ENCODE measurements around the gene PACRG.
"Not testable (repeated sequence)": the region's sequence is repeated elsewhere in the genome, so short reads cannot be mapped to it uniquely, and the experiment has no call there.

PACRG gene

DNA sequence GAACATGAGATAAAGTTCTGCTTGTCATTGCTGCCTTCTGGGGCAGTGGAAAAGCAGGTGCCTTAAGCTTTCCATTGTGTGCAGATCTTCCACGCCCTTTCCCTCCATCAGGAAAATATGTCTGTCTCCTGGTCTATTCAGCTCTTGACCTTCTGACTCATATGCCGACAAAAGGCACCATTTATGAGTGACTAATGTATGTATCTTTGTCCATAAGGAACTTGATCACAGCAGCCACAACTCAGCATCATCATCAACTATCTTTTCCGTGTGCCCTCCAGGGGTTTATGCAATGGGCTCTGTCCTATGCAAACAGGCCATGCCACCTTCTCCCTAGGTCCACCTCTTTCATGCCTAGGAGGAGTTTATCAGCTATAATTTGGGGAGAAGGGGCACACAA is 584.1 kb downstream of the PACRG start:
- DNase-seq (ENCODE audit: low read depth in 3 of 3) = no peak

DNA sequence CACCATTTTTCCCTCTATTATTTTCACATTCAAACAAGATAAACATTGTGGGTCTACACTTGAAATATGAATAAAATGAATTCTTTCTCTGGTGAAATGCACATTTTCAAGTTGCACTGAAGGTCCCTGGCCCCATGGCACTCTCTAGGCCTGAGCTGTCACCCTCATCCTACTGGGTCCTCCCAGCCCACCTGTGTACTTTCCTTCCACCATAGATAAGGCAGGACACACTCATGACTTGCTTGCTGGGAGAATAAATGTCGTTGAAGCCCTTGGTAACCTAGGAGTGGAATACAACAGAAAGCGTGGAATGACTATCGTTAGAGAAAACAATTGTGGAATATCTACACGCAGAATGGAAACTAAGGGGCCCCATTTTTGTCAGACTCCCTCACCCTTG is 585.8 kb downstream of the PACRG start:
- no peak for DNase-seq (ENCODE audit: low read depth in 3 of 3)

GRCh38 chr6:163313981-163314380 is 586.2 kb downstream of the PACRG start:
- no peak for DNase-seq (ENCODE audit: low read depth in 3 of 3)

- DNase-seq (ENCODE audit: low read depth in 3 of 3) = no peak
Measured at GRCh38 chr6:163314791-163315470, 587.2 kb downstream of the PACRG start.

- not testable (repeated sequence) for DNase-seq (ENCODE audit: low read depth in 3 of 3)
Measured at GRCh38 chr6:163316866-163317495, 589.2 kb downstream of the PACRG start.

DNA sequence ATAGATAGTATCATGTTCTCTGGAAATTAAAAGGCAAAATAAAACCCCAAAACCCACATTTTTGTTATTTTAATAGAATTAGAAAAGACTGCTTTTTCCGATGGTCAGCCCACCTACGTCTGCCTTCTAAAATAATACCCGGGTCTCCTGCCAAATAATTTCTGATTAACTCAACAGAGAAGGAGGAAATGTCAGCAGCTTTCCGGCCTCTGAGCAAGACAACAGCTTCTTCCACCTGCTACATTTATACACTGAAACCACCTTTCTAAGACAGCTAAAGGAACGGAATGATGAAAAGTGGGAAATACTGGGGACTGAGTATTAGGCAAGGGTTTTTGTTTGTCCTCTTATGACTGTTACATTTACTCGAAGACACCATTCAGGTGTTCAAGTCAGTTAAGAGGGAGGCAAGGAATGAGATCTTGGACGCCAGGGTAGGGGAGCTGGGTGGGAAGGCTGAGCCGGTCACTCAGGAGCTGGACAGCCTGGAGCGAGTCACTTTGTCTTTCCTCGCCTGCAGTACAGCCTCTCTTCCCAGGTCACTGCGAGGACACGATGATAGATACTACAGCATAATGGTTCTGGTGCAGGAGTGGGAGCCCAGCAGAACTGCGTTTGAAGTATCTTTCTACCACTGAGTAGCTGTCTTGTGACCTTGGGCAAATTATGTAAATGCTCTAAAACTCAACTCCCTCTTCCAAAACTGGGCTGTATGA is 590.5 kb downstream of the PACRG start:
- no peak for DNase-seq (ENCODE audit: low read depth in 3 of 3)

DNA sequence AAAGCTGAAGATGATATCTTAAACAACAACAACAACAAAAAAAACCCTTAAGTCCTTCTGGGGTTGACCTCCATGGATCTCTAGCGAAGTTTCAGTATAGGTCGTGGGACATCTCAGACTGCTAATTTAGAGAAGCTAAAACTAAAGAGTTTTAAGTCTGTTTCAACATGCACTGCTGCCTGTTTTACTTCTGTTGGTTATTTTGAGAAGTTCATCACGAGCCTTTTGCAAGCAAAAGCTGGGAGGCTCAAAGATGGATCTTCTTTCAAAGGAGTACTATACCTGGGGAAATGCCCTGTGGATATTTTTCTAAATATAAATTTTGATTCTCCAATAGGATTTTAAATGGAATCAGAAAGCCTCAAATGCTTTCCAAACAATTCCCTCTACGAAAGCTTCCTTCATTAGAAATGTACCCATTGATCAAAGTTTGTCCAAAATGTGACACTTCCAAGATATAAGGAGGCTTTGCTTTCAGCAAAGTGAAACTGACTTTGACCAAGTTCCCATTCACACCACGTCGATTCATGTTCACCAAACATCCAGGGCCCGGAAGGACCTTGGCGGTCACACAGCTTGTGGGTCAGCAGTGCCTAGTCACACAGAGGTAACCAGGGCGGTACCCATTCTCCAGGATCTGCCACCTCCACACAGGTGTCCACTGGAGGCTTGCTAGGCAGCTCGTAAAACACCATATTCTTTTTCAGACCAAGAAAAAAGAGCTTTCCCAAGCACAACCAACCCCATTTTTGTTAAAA is 592.0 kb downstream of the PACRG start:
- no peak for DNase-seq (ENCODE audit: low read depth in 3 of 3)

- no peak for DNase-seq (ENCODE audit: low read depth in 3 of 3)
Measured at GRCh38 chr6:163320402-163320801, 592.6 kb downstream of the PACRG start.

DNA sequence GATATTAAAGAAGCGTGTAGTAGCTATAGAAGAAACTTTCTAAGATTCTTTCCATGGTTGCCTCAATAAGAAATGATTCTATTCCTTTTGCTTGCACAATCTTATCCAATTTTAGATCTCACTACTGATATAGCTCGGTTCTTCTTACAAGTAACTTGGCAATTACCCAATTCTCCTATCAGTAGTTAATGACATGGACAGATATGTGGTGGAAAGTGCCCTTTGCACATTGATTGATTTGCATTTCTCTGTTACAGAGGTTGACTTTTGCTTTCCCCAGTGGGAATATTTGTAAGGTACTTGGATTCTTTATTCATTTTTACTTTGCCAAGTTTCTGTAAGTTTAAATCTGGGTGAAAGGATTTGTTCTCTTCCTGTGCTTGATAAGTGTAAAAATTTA is 593.0 kb downstream of the PACRG start:
- no peak for DNase-seq (ENCODE audit: low read depth in 3 of 3)

- no peak for DNase-seq (ENCODE audit: low read depth in 3 of 3)
Measured at GRCh38 chr6:163321717-163322116, 593.9 kb downstream of the PACRG start.

DNA sequence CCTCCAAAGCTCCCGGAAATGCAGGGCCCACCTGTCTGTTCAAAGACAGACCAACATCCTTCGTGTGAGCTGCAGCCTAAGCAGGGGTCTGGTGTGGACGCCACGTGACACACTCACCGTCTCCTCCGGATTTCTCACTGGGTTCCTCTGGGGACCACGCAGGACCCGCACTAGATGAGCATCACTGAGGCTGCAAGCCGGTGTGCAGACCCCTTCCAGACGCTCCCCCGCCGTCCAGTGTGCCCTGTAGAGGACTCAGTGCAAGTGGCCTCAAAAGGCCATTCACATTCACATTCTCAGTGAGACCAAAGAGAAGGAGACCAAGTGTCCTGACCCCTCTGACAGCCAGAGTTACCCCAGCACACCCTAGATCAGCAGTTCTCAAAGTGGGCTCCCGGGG is 595.5 kb downstream of the PACRG start:
- no peak for DNase-seq (ENCODE audit: low read depth in 3 of 3)

- no peak for DNase-seq (ENCODE audit: low read depth in 3 of 3)
Measured at GRCh38 chr6:163323705-163324104, 595.9 kb downstream of the PACRG start.

DNA sequence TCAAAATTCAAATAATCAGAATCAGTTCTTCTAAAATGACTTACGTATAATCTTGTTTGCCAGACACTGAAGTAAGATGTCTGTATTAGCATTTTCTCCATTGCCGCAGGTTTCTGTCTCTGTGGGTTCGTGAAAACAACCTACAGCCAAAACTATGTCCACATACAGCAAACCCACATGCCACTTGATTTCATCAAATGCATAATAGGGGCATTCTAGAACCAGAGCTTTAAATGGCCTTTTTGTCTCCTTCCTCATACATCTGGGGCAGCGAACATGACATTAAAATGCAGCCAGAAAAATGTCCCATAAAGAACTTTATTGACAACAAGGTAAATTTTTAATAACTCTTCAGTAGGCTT is 596.5 kb downstream of the PACRG start:
- DNase-seq (ENCODE audit: low read depth in 3 of 3) = no peak

DNA sequence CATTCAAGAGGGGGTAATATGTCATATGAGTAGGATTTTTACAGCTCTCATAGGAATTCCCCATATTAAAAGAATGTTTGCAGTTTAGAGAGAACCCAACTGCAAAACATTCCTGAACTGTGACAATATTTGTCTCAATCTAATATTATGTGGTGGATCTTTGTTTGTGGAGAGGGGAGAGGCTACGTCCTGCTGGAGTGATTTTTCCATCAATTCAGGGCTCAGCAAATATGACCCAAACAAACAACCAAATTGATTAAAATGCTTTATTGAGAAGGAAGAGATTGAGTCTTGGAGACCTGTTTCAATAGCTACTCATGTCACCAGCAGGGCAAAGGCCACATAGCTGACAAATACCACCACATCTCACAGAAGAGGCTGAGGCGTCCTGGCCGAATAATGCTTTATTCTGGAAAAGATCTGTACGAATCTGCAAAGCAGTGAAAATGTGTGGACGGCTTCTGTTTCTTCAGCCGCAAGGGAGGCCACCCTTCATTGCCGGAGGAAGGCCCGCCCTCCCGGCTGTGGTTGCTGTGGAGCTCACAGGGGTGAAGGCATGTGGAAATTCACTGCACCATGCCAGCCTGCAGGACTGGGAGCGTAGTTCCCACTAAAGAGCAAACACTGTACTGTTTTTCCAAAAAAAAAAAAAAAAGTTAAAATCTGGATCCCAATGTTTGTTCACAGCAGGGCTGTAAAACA is 597.1 kb downstream of the PACRG start:
- DNase-seq (ENCODE audit: low read depth in 3 of 3) = no peak

GRCh38 chr6:163325390-163325784 is 597.6 kb downstream of the PACRG start:
- DNase-seq (ENCODE audit: low read depth in 3 of 3) = no peak

DNA sequence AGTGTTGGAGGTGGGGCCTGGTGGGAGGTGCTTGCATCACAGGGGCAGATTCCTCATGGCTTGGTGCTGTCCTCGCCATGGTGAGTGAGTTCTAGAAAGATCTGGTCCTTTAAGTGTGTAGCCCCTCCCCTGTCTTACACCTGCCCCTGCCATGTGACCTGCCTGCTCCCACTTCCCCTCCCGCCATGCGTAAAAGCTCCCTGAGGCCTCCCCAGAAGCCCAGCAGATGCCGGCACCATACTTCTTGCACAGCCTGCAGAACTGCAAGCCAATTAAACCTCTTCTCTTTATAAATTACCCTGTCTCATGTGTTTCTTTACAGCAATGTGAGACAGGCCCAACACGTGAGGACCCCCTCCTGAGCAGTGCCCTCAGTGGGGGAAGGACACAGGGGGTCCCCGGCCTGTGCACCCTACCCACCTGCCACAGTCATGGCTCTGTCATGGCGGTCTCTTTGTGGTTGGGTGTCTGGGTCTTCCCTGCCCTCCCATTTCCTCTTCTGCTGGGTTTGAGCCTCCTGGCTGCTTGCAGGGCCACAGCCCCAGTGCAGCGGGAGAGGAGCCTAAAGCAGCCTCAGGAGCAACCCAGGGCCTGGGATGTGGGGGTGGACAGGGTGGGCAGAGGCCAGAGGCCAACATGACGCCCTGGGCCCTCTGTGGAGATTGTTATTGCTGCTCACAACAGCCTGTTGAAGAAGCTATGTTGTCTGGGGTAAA is 599.5 kb downstream of the PACRG start:
- DNase-seq (ENCODE audit: low read depth in 3 of 3) = no peak

DNA sequence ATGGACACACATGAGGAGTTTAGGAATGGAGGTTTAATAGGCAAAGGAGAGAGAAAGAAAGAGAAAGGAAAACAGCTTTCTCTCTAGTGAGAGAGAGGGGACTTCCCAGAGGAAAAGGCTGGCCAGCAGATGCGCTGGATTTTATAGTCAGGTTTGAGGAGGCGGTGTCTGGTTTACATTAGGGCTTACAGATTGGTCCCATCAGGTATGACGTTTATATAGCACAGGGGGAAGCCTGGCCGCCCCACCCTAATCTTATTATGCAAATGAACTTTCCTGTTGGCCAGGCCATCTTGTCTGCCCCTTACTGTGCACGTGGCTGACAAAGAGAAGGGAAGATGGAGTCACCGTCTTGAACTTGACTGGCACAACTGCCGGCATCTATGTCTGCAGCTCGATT is 600.1 kb downstream of the PACRG start:
- no peak for DNase-seq (ENCODE audit: low read depth in 3 of 3)

GRCh38 chr6:163328411-163328810 is 600.6 kb downstream of the PACRG start:
- DNase-seq (ENCODE audit: low read depth in 3 of 3) = no peak

DNA sequence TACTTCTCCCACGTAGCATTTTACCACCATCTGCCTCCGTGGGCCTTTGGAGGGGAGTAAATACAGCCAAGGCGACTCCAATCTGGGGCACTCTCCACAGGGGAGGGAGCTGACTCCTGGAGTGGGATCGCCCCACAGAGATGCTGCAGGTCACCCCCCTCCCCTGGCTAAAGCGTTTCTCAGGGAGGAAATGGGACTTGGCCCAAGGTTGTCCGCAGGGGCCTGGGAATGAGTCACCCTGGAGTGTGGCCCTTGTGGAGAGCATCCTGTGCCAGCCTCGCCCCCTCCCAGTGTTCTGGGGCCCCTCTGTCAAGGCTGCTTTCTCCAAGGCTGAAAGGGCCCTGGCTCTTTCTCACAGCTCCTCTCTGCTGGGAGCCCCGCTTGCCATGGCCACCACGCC is 602.2 kb downstream of the PACRG start:
- no peak for DNase-seq (ENCODE audit: low read depth in 3 of 3)

DNA sequence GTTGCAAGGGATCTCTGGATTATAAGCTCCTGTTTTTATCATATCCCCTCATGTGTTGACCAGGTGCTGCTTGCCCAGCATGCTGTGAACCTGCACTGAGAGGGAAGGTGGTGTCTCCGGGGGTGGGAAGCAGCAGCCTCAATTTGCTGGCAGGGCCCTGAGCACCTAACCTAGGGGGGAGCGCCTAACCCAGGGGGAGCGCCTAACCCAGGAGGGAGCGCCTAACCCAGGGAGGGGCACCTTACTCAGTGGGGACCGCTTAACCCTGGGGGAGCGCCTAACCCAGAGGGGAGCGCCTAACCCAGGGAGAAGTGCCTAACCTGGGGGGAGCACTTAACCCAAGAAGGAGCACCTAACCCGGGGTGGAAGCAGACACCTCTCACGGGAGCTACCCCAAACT is 603.5 kb downstream of the PACRG start:
- DNase-seq (ENCODE audit: low read depth in 3 of 3) = no peak

DNA sequence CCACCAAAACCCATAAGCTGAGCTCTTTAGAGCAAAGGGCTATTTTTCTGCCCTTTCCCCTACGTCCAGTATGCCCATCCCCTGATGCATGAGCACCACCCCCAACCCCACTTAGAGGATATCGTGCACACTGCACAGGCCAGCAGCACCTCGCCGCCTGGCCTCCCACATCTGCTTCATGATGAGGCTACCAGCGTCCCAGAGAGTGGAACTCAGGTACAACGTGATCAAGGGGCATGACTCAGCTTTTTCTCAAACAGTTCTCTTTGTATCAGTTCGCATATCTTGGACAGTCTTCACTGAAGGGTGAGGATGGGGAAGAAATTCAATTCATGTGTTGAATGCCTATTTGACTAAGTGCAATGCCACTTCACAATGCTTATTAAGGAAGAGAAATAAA is 604.8 kb downstream of the PACRG start:
- DNase-seq (ENCODE audit: low read depth in 3 of 3) = no peak

Data from stimulated activated CD4-positive, alpha-beta T cell treated with anti-CD3 and anti-CD28 coated beads, TNF-alpha, amount 100 ng/mL, for 4 hours (primary cell).